HL-60 (cell line): ENCODE results near the gene ANKH.

Source experiments
- DNase-seq, 2 experiments: peaks; one replicate each; pipeline ENCODE4 v3.0.0-alpha.2; 2010 to 2020; ENCODE audit warnings: low read depth in 1 of 2, low spot score in 1 of 2
- H3K27ac ChIP-seq: fragments of 250-450 bp; sonication (Bioruptor Pico); replicated peaks from 2 replicates; pipeline ENCODE4 v1.5.1; 2020; ENCODE audit warnings: mild to moderate bottlenecking, moderate library complexity
- H3K27me3 ChIP-seq: fragments of 250-450 bp; sonication (Bioruptor Pico); 2 replicates; pipeline ENCODE4 v1.5.1; 2021; ENCODE audit warnings: mild to moderate bottlenecking, moderate library complexity; ENCODE audit not compliant: insufficient read depth, poor library complexity, severe bottlenecking
- H3K4me3 ChIP-seq: replicated peaks from 2 replicates; pipeline ENCODE4 v1.5.1; 2011; ENCODE audit warnings: mild to moderate bottlenecking, control low read depth, low read length; ENCODE audit not compliant: insufficient read depth
- CTCF ChIP-seq: IDR thresholded peaks from one replicate; pipeline ENCODE4 v1.5.1; 2011; ENCODE audit warnings: low read length, control low read depth, inconsistent platforms; ENCODE audit not compliant: insufficient read depth
- GABPA ChIP-seq: IDR thresholded peaks from 2 replicates; pipeline ENCODE4 v1.6.1; 2012; ENCODE audit warnings: low read depth
- POLR2AphosphoS5 ChIP-seq: IDR thresholded peaks from 2 replicates; pipeline ENCODE4 v1.6.1; 2012; ENCODE audit warnings: low read depth
- REST ChIP-seq: IDR thresholded peaks from 2 replicates; pipeline ENCODE4 v1.6.1; 2012; ENCODE audit warnings: low read depth; ENCODE audit not compliant: insufficient replicate concordance
- SPI1 ChIP-seq: IDR thresholded peaks from 2 replicates; pipeline ENCODE4 v1.6.1; 2012; ENCODE audit warnings: low read depth, mild to moderate bottlenecking, borderline replicate concordance

The ANKH gene

GRCh38 chr5:14765587-14765986 lies 106.0 kb downstream of the ANKH start:
- no peaks in the 10 kb centered on the region for H3K27me3 ChIP-seq
- TF ChIP-seq POLR2AphosphoS5 = no peak
- no peak for TF ChIP-seq CTCF
- no peak for TF ChIP-seq REST
- no peak for TF ChIP-seq SPI1
- no peak for TF ChIP-seq GABPA
- H3K27ac ChIP-seq = no peak overlapping the region
- H3K4me3 ChIP-seq = no peak overlapping the region
- no peak for DNase-seq

- no peak for DNase-seq
- no peaks in the 10 kb centered on the region for H3K27me3 ChIP-seq
Observed at GRCh38 chr5:14762549-14763216, 108.9 kb downstream of the ANKH start.

More at GRCh38 chr5:14762549-14763216, 108.9 kb downstream of the ANKH start:
- Histone ChIP-seq H3K4me3 (no peak overlapping the region), H3K27ac (no peak overlapping the region)
- TF ChIP-seq POLR2AphosphoS5 = no peak
- TF ChIP-seq SPI1 = no peak
- no peak for TF ChIP-seq CTCF
- no peak for TF ChIP-seq REST
- TF ChIP-seq GABPA = no peak
